Fibroblast of mammary gland (primary cell): Measurements from ENCODE around the gene CENPP.
"Not testable (repeated sequence)": the region's sequence is repeated elsewhere in the genome, so short reads cannot be mapped to it uniquely, and the experiment has no call there.

Source experiments
- DNase-seq: peaks from one replicate; pipeline ENCODE4 v3.0.0-alpha.2; 2010; ENCODE audit warnings: low read depth
- H3K4me3 ChIP-seq: 2 replicates; pipeline ENCODE4 v1.5.1; 2011; ENCODE audit warnings: low read depth, mild to moderate bottlenecking, low read length, moderate library complexity; ENCODE audit not compliant: control insufficient read depth
- TF ChIP-seq, protein P1 (sequence below): conservative IDR thresholded peaks from 2 replicates; pipeline ENCODE4 v1.5.1; 2011; ENCODE audit warnings: low read depth, low read length, inconsistent platforms; ENCODE audit not compliant: control insufficient read depth, insufficient read depth

Gene CENPP

DNA sequence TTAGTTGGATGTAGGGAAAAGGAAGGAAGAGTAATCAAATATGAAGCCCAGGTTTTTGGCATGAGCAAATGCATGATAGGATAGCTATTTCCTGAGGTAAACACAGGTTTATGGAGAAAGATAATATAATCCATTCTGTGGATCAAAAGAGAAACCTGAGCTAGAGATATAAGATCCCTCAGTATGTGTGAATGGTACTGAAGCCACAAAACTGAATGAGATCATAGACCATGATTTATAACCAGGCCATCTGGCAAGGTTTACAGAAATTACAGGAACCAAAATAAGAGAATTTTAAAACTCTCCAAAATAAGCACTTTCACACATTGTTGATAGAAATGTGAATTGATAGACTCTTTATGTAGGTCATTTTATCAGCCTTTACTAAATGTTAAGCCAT, 238.8 kb downstream of the CENPP start:
- TF ChIP-seq, protein P1, sequence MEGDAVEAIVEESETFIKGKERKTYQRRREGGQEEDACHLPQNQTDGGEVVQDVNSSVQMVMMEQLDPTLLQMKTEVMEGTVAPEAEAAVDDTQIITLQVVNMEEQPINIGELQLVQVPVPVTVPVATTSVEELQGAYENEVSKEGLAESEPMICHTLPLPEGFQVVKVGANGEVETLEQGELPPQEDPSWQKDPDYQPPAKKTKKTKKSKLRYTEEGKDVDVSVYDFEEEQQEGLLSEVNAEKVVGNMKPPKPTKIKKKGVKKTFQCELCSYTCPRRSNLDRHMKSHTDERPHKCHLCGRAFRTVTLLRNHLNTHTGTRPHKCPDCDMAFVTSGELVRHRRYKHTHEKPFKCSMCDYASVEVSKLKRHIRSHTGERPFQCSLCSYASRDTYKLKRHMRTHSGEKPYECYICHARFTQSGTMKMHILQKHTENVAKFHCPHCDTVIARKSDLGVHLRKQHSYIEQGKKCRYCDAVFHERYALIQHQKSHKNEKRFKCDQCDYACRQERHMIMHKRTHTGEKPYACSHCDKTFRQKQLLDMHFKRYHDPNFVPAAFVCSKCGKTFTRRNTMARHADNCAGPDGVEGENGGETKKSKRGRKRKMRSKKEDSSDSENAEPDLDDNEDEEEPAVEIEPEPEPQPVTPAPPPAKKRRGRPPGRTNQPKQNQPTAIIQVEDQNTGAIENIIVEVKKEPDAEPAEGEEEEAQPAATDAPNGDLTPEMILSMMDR: no peak
- no peak overlapping the region for H3K4me3 ChIP-seq
- peak; percentile 75 for DNase-seq

- peak; percentile 64 for DNase-seq
- TF ChIP-seq, protein P1: no peak
- no peak overlapping the region for H3K4me3 ChIP-seq
Observed at GRCh38 chr9:92564982-92565381, 239.2 kb downstream of the CENPP start.

DNA sequence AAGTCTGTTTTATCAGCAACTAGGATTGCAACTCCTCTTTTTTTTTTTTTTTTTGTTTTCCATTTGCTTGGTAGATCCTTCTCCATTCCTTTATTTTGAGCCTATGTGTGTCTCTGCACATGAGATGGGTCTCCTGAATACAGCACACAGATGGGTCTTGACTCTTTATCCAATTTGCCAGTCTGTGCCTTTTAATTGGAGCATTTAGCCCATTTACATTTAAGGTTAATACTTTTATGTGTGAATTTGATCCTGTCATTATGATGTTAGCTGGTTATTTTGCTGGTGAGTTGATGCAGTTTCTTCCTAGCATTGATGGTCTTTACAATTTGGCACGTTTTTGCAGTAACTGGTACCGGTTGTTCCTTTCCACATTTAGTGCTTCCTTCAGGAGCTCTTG, 246.1 kb downstream of the CENPP start:
- H3K4me3 ChIP-seq: not testable (repeated sequence)

DNA sequence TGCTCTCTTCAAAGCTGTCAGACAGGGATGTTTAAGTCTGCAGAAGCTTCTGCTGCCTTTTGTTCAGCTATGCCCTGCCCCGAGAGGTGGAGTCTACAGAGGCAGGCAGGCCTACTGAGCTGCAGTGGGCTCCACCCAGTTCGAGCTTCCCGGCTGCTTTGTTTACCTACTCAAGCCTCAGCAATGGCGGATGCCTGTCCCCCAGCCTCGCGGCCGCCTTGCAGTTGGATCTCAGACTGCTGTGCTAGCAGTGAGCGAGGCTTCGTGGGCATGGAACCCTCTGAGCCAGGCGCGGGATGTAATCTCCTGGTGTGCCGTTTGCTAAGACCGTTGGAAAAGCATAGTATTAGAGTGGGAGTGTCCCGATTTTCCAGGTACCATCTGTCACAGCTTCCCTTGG, 247.9 kb downstream of the CENPP start:
- DNase-seq, H3K4me3 ChIP-seq: not testable (repeated sequence)

More for the DNA sequence above, 246.1 kb downstream of the CENPP start:
- not testable (repeated sequence) for DNase-seq

DNA sequence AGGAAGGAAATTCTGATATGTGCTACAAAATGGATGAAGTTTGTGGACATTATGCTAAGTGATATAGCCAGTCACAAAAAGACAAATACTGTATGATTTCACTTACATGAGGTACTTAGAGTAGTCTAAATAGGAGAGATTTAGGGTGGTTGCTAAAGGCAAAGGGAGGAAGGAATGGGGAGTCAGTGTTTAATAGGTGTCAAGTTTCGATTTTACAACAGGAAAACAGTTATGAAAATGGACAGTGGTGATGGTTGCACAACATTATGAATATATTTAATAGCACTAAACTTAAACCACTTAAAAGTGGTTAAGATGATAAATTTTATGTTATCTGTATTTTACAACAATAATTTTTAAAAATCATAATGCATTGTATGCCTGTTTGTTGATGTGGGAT, 250.4 kb downstream of the CENPP start:
- TF ChIP-seq, protein P1: no peak
- no peak for DNase-seq
- H3K4me3 ChIP-seq: no peak overlapping the region

DNA sequence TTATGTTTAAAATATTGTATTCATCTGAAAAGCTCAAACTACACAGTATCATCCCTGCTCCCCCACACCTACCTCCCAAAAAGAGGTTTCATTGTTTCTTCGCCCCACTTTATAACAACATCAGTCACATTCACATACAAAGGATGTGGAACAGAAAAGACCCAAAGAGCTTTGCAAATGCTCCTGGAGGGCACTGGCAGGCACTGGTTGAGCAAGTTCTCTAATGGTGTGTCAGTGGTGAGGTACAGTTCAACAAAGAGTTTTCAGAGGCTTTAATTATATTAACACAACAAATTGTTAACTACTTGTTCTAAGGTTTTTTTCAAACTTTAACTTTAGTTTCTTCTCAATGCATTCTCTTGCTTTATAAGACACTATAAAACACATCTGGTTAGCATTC, 264.2 kb downstream of the CENPP start:
- H3K4me3 ChIP-seq: no peak overlapping the region
- DNase-seq: no peak
- TF ChIP-seq, protein P1: no peak

DNA sequence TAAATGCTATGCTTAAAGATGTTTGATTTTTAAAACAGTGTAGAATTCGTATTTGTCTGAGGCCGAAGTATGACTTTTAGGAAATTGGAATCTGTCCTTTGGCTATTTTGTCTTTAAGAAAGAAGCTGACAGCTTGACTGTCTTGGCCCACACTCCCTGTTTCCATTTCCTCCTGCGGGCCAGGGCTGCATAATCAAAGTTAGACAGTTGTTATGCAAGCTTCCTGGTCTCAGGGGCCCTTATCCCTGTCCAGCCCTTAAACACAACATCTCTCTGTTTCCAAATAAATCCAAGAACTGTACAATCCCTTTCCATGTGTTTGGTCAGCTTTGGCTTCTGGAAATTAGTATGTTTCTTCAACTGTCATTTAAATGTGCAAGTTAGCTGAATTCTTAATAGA, 264.6 kb downstream of the CENPP start:
- TF ChIP-seq, protein P1: no peak
- no peak overlapping the region for H3K4me3 ChIP-seq
- peak; percentile 52 for DNase-seq

- TF ChIP-seq, protein P1: no peak
- no peak overlapping the region for H3K4me3 ChIP-seq
- no peak for DNase-seq
Observed at GRCh38 chr9:92592537-92592936, 266.8 kb downstream of the CENPP start.
